Common myeloid progenitor, CD34-positive (primary cell): ENCODE results near the gene HES7.
"Not testable (repeated sequence)": the region's sequence is repeated elsewhere in the genome, so short reads cannot be mapped to it uniquely, and the experiment has no call there.

Source experiments
- CTCF ChIA-PET: fragments of 350-600 bp; sonication (Branson Sonifier 250); formaldehyde crosslinking; loops from one replicate; lab custom pipeline; 2021; ENCODE audit warnings: antibody characterized with exemption; lab: Charles Lee
- POLR2A ChIA-PET: fragments of 350-600 bp; sonication (Branson Sonifier 250); formaldehyde crosslinking; loops from one replicate; lab custom pipeline; 2021; ENCODE audit warnings: antibody characterized with exemption; lab: Charles Lee
- DNase-seq, 3 donors: peaks; one replicate each; pipeline versions ENCODE4 v3.0.0 to v3.0.0-alpha.2; 2013
- H3K27ac ChIP-seq, 2 experiments: 1 replicate in 1 of 2; 2 replicates in 1 of 2; pipeline ENCODE4 v1.7.0; 2013; ENCODE audit warnings: inconsistent platforms in 2 of 2, low read length in 2 of 2, mild to moderate bottlenecking in 2 of 2, low read depth in 1 of 2, moderate library complexity in 1 of 2; ENCODE audit not compliant: severe bottlenecking in 2 of 2, insufficient read depth in 1 of 2, poor library complexity in 1 of 2
- H3K27me3 ChIP-seq, 5 experiments: replicated peaks in 2 of 5; 1 replicate in 3 of 5; 2 replicates in 2 of 5; pipeline versions ENCODE4 v1.6.1 to v1.7.0; 2013; ENCODE audit warnings: low read length in 4 of 5, mild to moderate bottlenecking in 2 of 5, moderate library complexity in 2 of 5, inconsistent platforms in 1 of 5; ENCODE audit not compliant: insufficient read depth in 5 of 5, control insufficient read depth in 4 of 5
- H3K36me3 ChIP-seq, 4 experiments: 1 replicate in 2 of 4; 2 replicates in 2 of 4; pipeline versions ENCODE4 v1.6.1 to v1.7.0; 2013; ENCODE audit warnings: low read length in 3 of 4, control low read depth in 1 of 4, mild to moderate bottlenecking in 1 of 4; ENCODE audit not compliant: control insufficient read depth in 4 of 4, insufficient read depth in 4 of 4
- H3K4me1 ChIP-seq, 4 experiments: 1 replicate in 3 of 4; 2 replicates in 1 of 4; pipeline versions ENCODE4 v1.6.1 to v1.7.1; 2013; ENCODE audit warnings: low read length in 3 of 4, mild to moderate bottlenecking in 3 of 4, control low read depth in 1 of 4, inconsistent platforms in 1 of 4, moderate library complexity in 1 of 4; ENCODE audit not compliant: control insufficient read depth in 4 of 4, insufficient read depth in 4 of 4; ENCODE audit errors: control extremely low read depth in 1 of 4
- H3K4me3 ChIP-seq, 7 experiments: 1 replicate in 4 of 7; 2 replicates in 3 of 7; pipeline versions ENCODE4 v1.5.1 to v1.7.0; 2013; ENCODE audit warnings: mild to moderate bottlenecking in 7 of 7, low read length in 6 of 7, moderate library complexity in 6 of 7, inconsistent platforms in 2 of 7, low read depth in 2 of 7, control low read depth in 1 of 7; ENCODE audit not compliant: insufficient read depth in 4 of 7, control insufficient read depth in 1 of 7; ENCODE audit errors: extremely low read depth in 1 of 7
- H3K9me3 ChIP-seq, 5 experiments: 1 replicate in 4 of 5; 2 replicates in 1 of 5; pipeline versions ENCODE4 v1.6.1 to v1.7.1; 2013; ENCODE audit warnings: low read length in 4 of 5, mild to moderate bottlenecking in 2 of 5, inconsistent platforms in 1 of 5, low read depth in 1 of 5, moderate library complexity in 1 of 5; ENCODE audit not compliant: control insufficient read depth in 4 of 5, insufficient read depth in 2 of 5; ENCODE audit errors: control extremely low read depth in 1 of 5
- WGBS: methylation state at CpG from one replicate; pipeline ENCODE4 v1.1.5; 2013; ENCODE audit not compliant: insufficient coverage; 5-methylcytosine and 5-hydroxymethylcytosine counted together

Gene HES7

DNA sequence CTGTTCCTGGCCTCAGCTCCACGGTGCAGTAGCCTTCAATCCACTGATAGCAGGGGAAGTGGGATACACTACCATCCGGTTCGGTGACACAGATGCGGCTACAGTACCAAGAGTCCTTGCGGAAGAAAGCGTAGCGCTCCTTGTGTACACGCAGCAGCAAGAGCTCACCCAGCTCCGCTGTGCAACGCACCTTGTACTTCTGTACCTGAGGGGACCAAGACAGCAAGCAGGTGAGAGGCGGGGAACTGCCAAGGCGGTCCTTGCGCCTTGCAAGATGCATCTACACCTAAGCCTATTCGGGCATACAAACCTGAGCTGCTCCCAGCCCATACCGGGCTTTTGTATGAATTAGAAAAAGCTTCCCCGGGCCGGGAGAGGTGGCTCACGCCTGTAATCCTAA lies 7.1 kb downstream of the HES7 start:
- no peaks in the 10 kb centered on the region for H3K9me3 ChIP-seq
- H3K4me1 ChIP-seq: peaks cover 0 to 35% (median 31%) of the 10 kb centered on the region in 4 experiments
- CTCF ChIA-PET: interaction anchor here (1.1 to 6.0 kb wide), 8 partner anchors 10 to 100 kb away, joined by 3 to 87 read pairs (median 4); partner anchors contain the start of gene ALOX12B
- H3K27ac ChIP-seq: no peak overlapping the region
- no peak for DNase-seq
- WGBS: 60% methylated on average over 18 of the region's 18 CpGs
- no peak overlapping the region for H3K4me3 ChIP-seq
- POLR2A ChIA-PET: no interaction called here
- H3K27me3 ChIP-seq: peaks cover 4 to 48% (median 22%) of the 10 kb centered on the region in 5 experiments
- no peaks in the 10 kb centered on the region for H3K36me3 ChIP-seq

DNA sequence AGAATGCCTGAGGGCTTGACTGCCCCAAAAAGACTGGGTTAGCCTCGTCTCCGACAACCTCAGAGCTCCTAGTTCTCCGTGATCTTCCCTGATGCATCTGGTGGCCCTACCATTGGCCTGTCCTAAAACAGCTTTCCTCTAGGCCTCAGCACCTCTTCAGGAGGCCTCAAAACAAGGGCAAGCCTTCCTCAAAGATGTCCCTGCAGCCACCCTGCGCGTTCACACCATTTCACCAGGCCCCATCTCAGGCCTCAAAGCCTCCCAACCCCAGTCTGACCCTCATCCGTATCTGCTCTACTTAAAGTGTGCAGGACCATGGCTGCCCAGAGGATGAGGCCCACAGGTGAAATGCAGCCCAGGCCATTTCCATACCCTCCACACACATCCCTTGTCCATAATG lies 13.0 kb downstream of the HES7 start:
- 97% methylated on average over 6 of the region's 6 CpGs for WGBS
- peaks cover 4 to 25% (median 12%) of the 10 kb centered on the region in 5 experiments for H3K27me3 ChIP-seq
- no peaks in the 10 kb centered on the region for H3K36me3 ChIP-seq
- POLR2A ChIA-PET: interaction anchor here (0.9 kb wide), 1 partner anchor 63 kb away, joined by 3 read pairs; no protein-coding TSS in a partner anchor
- CTCF ChIA-PET: interaction anchor here (0.7 to 13.8 kb wide), 17 partner anchors 8 to 235 kb away, joined by 3 to 206 read pairs (median 11); partner anchors contain the start of genes ALOX12B, ALOXE3 and HES7
- H3K27ac ChIP-seq: no peak overlapping the region
- H3K4me1 ChIP-seq: peaks cover 0 to 18% (median 11%) of the 10 kb centered on the region in 4 experiments
- DNase-seq: no peak
- H3K9me3 ChIP-seq: no peaks in the 10 kb centered on the region
- no peak overlapping the region for H3K4me3 ChIP-seq

DNA sequence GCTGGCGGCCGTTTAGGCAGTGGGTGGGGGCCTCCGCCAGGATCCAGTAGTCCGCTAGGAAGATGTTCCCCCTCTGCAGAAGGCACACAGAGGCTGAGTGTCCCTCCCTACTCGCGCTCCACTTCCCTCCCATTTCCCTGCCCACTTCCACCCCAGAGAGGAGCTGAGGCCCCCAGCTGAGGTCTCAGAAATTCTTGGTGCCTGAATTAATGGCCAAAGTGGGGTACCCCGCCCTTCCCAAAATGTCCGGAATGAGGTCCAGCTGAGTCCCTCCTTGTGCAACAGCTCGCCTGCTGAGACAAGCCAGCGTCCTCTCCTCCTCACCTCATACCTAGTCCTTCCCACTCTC lies 13.5 kb downstream of the HES7 start:
- no peak for DNase-seq
- Histone ChIP-seq H3K27ac (no peak overlapping the region), H3K36me3 (no peaks in the 10 kb centered on the region), H3K4me3 (peak overlapping the region in 2 of 7 experiments; percentile 64 to 75), H3K9me3 (no peaks in the 10 kb centered on the region), H3K4me1 (peaks cover 0 to 18% (median 12%) of the 10 kb centered on the region in 4 experiments), H3K27me3 (peaks cover 2 to 21% (median 8%) of the 10 kb centered on the region in 5 experiments)
- ChIA-PET POLR2A (interaction anchor here (0.9 kb wide), 1 partner anchor 63 kb away, joined by 3 read pairs; no protein-coding TSS in a partner anchor), CTCF (interaction anchor here (0.7 to 13.8 kb wide), 16 partner anchors 9 to 236 kb away, joined by 3 to 206 read pairs (median 12); partner anchors contain the start of genes ALOX12B, ALOXE3 and HES7)
- 27% methylated on average over 8 of the region's 10 CpGs for WGBS

GRCh38 chr17:8109661-8110455 lies 14.0 kb downstream of the HES7 start:
- Histone ChIP-seq H3K36me3 (no peaks in the 10 kb centered on the region), H3K4me3 (peak overlapping the region in 6 of 7 experiments; percentile 8 to 75 (median 57)), H3K27ac (no peak overlapping the region), H3K9me3 (no peaks in the 10 kb centered on the region), H3K27me3 (peaks cover 2 to 16% (median 2%) of the 10 kb centered on the region in 5 experiments), H3K4me1 (peaks cover 0 to 21% (median 16%) of the 10 kb centered on the region in 4 experiments)
- peak; percentile 55 to 76 (median 71) for DNase-seq
- ChIA-PET CTCF (interaction anchor here (0.7 to 13.8 kb wide), 14 partner anchors 9 to 52 kb away, joined by 3 to 206 read pairs (median 12); partner anchors contain the start of genes ALOX12B, ALOXE3 and HES7), POLR2A (interaction anchor here (0.9 kb wide), 1 partner anchor 64 kb away, joined by 3 read pairs; no protein-coding TSS in a partner anchor)
- 16% methylated on average over 50 of the region's 63 CpGs for WGBS

- DNase-seq: no peak
- no peaks in the 10 kb centered on the region for H3K9me3 ChIP-seq
- 95% methylated on average over 26 of the region's 33 CpGs for WGBS
- H3K4me3 ChIP-seq: no peak overlapping the region
- peaks cover 0 to 8% (median 2%) of the 10 kb centered on the region in 5 experiments for H3K27me3 ChIP-seq
- H3K36me3 ChIP-seq: no peaks in the 10 kb centered on the region
- ChIA-PET POLR2A (no interaction called here), CTCF (interaction anchor here (1.0 to 13.8 kb wide), 14 partner anchors 8 to 51 kb away, joined by 3 to 206 read pairs (median 12); partner anchors contain the start of genes ALOX12B, ALOXE3 and HES7)
- peaks cover 0 to 21% (median 17%) of the 10 kb centered on the region in 4 experiments for H3K4me1 ChIP-seq
- H3K27ac ChIP-seq: no peak overlapping the region
Measured at GRCh38 chr17:8108972-8109660, 14.8 kb downstream of the HES7 start.

DNA sequence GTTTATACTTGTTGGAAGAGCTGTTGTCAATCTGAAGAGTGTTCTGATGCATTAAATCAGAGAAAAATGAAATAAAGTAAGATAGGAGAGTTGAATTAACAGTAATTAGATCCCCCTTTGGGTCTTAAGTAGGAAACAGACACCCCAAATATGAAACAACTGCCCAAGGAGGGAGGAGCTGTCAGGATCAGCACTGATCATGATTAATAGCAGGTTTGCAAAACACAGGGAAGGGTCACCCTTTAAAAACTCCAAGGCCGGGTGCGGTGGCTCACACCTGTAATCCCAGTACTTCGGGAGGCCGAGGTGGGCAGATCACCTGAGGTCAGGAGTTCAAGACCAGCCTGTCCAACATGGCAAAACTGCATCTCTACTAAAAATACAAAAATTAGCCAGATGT lies 16.9 kb downstream of the HES7 start:
- not testable (repeated sequence) for DNase-seq
- POLR2A ChIA-PET: interaction anchor here (1.0 kb wide), 1 partner anchor 13 kb away, joined by 5 read pairs; no protein-coding TSS in a partner anchor
- peaks cover 0 to 21% (median 17%) of the 10 kb centered on the region in 4 experiments for H3K4me1 ChIP-seq

More for the DNA sequence above, 16.9 kb downstream of the HES7 start:
- CTCF ChIA-PET: interaction anchor here (1.9 to 13.8 kb wide), 4 partner anchors 8 to 37 kb away, joined by 8 to 206 read pairs (median 44); partner anchors contain the start of genes ALOX12B and ALOXE3
- 100% methylated on average over 2 of the region's 4 CpGs for WGBS
- not testable (repeated sequence) for H3K4me3 ChIP-seq, H3K9me3 ChIP-seq, H3K36me3 ChIP-seq, H3K27me3 ChIP-seq, H3K27ac ChIP-seq
